HEK293 (cell line): Measurements from ENCODE around the gene JOSD2.

Experiments used
- ZNF202 ChIP-seq: fragments of 450-650 bp; formaldehyde crosslinking; IDR thresholded peaks from 2 replicates; pipeline ENCODE4 v1.5.1; 2016; ENCODE audit warnings: missing biosample characterization, missing genetic modification characterization, borderline replicate concordance
- ZNF843 ChIP-seq: fragments of 450-650 bp; formaldehyde crosslinking; IDR thresholded peaks from 2 replicates; pipeline ENCODE4 v1.5.1; 2016; ENCODE audit warnings: missing biosample characterization, missing genetic modification characterization

DNA sequence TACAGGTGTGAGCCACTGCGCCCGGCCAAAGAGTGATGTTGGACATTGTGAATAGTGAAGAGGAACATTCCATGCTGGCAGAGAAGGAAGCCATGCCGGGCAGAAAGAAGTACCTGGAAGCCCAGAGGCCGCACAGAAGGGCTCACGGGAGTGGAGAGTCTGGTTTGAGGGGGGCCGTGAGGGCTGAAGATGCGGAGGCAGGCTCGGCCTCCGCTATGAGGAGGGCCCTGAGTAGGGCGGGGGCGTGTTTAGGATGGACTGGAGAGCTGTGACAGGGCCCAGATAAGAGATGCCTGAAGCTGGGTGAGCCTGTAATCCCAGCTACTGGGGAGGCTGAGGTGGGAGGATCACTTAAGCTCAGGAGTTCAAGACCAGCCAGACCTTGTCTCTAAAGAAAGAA lies 1.6 kb downstream of the JOSD2 start:
- no peak for TF ChIP-seq ZNF202
- TF ChIP-seq ZNF843 = no peak
